Measurements from ENCODE around the gene FGF2.

The FGF2 gene

DNA sequence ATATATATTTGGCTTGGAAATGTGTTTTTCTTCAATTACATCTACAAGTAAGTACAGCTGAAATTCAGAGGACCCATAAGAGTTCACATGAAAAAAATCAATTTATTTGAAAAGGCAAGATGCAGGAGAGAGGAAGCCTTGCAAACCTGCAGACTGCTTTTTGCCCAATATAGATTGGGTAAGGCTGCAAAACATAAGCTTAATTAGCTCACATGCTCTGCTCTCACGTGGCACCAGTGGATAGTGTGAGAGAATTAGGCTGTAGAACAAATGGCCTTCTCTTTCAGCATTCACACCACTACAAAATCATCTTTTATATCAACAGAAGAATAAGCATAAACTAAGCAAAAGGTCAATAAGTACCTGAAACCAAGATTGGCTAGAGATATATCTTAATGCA is 69.6 kb downstream of the FGF2 start:
- DNase-seq: no peak

DNA sequence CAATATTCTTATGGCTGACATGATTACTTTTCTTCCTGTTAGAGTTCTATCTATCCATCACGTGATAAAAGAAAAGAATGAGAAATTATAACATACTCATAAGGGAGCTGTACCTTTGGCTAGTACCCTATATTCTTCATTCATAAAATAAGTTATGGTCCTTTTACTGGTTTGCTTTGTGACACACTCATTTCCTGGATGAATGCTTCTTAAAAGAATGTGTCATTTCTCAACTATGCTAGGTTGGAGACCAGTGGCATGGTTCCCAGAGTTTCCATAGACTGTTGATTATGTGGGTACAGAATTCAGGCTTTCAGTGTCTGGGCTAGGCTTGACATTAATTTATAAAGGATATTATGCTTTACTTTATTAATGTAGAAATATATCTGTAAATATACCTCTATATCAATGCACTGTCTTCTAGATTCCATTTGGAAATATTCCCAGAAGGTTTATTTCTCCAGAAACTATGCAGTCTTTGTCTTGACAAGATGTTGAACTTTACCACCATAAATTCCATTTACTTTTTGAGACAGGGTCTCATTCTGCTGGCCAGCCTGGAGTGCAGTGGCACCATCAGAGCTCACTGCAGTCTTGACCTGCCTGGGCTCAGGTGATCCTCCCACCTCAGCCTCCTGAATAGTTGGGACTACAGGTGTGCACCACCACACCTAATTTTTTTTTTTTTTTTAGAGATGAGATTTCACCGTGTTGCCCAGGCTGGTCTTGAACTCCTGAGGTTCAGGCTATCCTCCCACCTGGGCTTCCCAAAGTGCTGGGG is 71.9 kb downstream of the FGF2 start:
- no peak for DNase-seq

DNA sequence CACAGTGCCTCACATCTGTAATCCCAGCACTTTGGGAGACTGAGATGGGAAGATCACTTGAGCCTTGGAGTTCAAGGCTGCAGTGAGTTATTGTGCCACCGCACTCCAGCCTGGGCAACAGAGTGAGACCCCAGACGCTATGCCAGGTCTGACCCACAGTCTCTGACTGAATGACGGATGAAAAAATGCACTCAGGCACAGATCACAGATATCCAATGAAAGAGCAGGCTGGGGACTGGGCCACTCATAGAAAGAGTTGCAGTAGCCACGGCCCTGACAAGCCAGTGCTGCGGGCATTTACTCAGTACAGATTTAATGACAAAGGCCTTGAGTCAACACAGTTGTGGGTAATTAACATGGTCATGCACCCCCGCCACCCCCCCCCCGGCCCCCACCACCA is 73.1 kb downstream of the FGF2 start:
- DNase-seq: no peak

DNA sequence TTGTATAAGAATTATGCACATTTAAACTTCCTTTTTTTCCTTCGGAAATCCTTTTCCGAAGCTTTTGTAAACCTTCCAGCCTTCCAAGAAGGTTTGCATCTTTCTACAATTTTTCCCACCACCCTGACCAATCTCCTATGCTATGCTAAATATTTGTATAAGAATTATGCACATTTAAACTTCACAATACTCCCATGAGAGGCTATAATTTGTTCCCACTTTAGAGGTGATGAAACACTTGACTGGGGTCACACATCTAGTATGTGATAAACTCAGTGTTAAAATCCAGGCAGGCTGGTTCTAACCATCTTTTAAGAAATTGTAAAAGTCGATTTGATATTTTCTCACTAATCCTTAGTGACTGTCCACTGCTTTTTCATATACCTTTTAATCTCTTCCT is 73.7 kb downstream of the FGF2 start:
- DNase-seq: no peak

DNA sequence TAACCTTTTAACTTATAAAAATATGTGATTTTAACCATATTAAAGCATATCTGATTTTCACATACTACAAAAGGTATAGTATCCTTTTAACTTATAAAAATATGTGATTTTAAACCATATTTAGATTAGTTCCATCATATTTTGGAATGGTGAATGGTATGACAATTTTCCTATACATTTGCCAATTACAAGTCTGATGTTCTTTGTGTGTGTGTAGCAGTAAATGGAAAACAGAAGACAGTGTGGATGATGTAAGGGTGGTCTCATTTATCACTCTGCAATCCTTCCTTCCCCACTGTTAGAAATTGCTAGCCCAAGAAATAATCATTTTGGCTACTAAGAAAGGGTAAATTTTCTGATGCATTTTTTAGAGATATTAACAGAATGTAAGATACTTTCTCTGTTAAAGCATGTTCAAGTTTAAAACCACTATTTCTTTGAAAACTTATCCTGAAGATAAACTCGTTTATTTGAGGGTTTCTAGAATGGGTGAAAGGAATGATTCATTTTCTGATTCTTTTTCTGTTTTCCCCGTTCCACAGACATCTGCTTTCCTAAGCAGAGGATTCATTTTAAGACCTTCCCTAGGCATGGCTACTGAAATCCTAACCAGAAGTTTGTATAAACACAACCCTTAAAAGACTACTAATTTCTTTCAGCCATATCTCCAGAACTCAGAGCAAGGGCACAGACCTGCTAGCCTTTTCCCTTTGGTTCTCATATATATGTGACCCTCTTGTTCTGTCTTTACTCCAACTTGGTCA is 74.8 kb downstream of the FGF2 start:
- DNase-seq: no peak

DNA sequence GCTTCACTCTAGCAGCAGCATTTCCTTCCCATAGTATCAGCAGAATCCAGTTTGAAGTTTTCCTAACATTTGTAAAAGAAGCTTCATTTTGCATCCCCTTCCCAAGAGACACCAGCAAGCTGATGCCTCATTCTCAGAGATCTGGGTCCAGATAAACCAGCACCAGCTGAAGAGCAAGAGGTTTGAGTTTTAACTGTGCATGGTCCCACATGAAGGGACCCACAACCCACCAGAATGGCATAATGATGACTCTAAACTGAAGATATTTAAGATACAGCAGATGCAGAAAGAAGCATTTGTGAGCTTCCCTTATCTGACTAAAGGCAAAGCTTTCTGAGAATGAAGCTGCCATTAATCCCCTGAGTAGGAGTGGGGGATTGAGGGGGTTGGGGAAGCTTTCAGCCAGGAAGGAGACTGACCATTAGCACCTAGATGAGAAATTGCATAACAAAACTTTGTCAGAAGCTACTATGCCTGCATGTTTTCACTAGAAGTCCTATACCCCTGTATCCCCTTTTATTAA is 77.2 kb downstream of the FGF2 start:
- no peak for DNase-seq

DNA sequence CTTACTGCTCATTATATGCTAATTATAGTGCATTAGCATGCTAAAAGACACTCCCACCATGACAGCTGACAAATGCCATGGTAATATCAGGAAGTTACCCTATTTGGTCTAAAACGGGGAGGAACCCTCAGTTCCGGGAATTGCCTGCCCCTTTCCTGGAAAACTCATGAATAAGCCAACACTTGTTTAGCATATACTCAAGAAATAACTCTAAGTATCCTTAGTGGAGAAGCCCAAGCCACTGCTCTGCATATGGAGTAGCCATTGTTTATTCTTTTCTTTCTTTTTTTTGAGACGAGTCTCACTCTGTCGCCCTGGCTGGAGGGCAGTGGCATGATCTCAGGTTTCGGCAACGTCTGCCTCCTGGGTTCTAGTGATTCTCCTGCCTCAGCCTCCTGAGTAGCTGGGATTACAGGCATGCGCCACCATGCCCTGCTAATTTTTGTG is 80.3 kb downstream of the FGF2 start:
- DNase-seq: no peak

DNA sequence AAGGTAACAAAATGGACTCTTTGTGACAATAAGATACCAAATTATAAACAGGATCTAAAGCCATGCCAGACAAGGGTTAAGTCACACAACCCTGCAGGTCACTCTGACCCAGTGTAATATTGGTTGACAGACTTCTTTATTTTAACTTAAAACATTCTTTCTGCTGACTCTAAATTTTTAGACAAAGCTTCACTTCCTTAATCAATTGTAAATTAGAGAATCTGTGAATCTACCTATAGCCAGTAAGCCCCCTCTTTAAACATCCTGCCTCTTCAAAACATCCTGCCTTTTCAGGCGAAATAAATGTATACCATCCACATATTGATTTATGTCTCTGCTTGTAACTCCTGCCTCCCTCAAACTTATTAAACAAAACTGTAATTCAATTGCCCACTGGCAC is 81.6 kb downstream of the FGF2 start:
- DNase-seq: no peak

DNA sequence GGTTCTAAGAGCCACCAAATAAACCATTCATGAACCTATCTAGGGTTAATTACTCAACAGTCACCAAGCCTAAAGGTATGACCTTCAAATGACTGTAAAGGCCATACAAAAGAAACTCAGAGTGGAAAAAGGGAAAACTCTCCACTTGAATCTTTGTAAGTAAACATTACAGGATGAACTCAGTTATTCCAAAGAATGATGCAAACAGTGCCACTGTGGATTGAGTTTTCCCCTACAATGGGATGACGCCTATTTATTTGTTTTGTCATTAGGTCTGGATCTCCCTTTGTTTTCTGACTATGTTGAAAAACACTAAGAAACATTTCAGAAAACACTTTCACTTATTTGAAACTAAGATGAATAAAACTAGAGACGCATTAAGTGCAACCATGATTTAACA is 83.1 kb downstream of the FGF2 start:
- no peak for DNase-seq

DNA sequence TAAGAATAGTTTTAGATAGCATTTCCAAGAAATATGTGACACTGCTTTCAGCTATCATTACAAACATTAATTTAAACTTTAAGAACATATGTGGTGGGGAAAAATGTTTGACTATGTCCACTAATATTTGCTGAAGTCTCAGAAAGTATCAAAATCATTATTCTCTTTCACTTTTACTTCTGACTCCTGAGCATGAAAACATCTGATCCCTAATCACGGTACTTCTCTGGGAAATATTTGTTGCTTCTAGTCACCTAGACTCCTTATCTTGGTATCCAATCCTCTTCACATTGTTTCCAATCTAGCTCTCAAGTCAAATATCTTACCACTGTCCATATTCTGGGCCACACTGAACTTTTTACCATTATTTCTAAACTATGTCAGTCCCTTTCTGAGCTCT is 85.0 kb downstream of the FGF2 start:
- DNase-seq: no peak

DNA sequence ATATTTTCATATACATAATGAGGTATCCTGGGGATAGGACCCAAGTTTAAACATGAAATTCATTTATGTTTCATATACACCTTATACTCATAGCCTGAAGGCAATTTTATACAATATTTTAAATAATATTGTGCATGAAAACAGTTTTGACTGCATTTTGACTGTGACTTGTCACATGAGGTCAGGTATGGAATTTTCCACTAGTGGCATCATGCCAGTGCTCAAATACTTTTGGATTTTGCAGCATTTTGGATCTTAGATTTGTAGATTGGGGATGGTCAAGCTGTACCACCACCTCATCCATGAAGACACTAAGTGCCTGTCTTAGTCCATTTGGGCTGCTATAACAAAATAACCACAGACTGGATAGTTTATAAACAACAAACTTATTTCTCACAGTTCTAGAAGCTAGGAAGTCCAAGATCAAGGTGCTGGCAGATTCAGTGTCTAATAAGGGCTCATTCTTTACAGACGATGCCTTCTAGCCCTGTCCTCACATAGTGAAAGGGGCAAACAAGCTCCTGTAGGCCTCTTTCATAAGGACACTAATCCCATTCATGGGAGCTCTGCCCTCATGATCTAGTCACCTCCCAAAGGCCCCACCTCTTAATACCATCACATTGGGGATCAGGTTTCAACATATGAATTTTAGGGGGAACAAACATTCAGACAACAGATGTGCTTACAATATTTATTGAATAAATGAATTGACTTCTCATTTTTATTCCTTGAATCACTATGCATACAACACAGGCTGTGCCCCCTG is 86.4 kb downstream of the FGF2 start:
- DNase-seq: no peak

DNA sequence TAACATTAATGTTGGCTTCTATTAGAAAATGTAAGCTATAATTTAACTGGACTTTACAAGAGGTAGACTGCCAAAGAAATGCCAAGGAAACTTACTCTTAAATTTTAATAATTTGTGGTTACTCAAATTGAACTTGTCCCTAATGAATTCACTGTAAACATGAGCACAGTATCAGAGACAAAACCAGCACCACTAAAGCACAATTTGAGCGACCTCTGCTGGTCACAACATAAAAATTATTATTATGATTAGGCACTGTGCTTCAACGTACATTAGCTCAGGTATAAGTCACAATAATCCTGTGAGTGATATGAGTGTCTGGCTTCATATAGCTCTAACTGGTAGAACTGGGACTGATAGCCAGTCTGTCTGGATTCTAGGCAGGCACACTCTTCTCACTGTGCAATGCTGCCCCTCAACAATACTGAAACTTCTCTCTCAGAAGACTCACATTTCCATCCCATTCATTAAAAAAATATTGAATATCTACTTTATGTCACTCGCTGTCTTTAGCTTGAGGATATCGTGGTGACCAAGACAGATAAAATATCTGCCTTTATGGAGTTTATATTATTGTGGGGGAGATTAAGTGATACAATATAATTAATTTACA is 87.8 kb downstream of the FGF2 start:
- DNase-seq: no peak

DNA sequence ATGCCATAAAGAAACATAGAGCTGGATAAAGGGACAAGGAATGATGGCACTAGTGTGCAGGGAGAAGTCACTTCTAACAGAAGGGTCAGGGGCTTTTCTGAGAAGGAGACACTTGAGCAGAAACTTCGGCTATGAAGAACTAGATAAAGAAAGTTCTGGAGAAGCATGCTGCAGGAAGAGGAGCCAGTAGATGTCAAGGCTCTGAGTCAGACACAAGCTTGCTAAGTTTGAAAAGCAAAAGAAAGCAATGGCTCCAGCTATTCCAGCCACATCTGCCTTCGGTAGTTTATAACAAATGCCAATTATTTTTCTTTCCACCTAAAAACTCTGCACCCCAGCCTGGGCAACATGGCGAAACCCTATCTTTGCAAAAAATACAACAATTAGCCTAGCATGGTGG is 88.3 kb downstream of the FGF2 start:
- DNase-seq: no peak

DNA sequence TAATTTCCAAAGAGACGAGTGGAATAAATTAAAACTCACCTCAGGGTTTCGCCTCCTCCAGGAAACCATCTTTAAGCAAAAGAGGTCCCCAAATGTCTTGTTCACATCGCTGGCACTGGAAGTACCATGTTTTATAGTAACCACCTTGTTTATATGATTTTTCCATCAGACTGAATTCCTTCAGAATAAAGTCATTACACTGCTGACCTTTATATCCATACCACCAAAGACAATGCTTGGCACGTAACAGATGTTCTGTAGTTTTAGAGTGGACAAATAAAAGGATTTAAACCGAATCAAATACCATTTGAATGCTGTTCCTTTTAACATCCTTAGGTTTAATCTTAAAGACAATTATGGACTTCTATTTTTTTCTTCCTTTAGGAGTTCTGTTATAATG is 91.1 kb downstream of the FGF2 start:
- no peak for DNase-seq

DNA sequence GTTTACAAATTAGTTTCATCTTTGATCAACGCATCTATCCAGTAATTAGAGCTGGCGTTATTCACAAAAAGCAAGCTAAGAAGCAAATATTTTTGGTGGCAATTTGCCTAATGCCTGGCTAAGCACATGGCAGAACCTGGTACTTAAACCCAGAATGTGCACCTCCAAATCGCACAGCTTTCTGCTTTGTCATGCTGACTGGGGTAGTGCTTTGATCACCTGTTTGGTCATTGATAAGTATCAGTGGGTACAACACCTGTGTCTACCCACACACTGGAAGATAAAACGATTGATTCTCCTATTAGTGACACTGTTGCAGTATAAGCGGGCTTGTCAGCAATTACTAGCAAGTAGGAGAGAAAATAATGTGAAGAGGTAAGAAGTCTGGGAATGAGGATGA is 93.8 kb downstream of the FGF2 start:
- DNase-seq: no peak

DNA sequence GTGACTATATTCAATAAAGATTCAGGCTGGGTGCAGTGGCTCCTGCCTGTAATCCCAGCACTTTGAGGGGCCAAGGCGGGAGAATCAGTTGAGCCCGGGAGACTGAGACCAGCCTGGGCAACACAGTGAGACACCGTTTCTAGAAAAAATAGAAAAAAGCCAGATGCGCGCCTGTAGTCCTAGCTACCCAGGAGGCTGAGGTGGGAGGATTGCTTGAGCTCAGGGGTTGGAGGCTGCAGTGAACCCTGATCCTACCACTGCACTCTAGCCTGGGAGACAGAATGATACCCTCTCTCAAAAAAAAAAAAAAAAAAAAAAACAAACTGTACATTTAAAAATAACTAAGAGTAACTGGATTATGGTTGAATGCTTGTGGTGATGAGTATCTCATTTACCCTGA is 94.7 kb downstream of the FGF2 start:
- DNase-seq: no peak

DNA sequence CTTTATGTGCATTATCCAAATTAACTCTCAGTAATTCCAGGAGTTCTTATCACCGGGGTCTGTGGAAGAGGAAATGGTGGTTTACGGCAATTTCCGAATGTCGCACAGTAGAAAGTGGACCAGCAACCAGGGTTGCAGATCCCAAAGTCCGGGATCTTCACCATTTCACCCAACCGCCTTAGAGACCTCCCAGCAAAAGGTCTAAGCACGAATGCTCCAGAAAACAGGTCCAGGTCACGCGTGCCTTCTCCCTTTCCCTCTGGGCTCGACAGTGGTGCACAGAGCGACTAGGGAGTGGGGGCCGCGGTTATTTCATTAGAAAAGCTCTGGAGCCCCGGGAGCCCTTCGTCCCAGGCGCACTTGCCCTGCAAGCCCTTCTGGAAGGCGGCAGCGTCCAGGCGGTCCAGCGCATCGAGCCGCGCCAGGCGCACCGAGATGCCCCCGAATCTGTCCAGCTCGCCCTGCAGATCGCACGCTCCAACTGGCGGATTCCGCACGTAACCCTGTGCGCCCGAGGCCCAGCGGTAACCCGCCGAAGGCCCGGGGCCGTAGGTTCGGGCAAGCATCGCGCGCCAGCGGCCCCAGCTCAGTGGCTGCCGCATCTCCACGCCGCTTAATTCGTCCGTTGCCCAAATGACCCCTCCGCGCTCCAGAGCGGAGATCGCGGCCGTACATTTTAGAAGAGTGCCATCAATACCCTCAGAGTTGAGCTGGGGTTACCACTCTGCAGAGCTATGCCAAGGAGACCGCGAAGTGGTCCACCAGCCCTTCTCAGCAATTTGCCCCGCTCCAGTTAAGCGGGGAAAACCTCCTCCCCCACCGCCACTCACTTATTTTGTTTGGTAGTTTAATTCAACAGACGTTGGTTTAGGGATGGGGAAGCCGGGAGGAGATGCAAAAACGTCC is 95.6 kb downstream of the FGF2 start, which contains the start of gene NUDT6:
NUDT6 (minus strand) TSS at position 627 of the 906 bp plus-strand sequence; CDS start at position 602, 25 bp downstream.
- peak; percentile 6 for DNase-seq

DNA sequence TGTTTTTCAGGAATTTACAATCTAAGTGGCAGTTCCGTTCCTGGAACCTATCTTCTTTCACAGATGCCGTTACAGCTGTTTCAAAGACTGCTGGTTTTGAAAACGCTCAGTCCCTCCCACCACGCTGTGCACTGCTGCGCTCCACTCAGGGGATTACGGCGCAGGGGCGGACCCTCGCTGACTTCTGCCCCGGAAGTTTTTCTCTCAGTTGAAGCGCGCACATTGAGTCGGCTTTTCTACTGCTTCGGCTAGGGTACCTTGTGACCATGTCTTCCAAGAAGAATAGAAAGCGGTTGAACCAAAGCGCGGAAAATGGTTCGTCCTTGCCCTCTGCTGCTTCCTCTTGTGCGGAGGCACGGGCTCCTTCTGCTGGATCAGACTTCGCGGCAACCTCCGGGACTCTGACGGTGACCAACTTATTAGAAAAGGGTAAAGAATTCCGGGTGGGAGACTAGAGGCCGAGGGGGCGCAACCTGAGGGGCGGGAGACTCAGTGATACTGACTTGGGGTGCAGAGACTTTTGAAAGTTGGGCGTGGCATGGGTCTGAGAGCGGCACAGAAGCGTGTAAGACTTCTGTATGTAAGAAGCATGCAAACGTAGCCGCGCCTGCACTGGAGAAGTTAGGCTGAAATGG is 96.4 kb downstream of the FGF2 start:
- peak; percentile 81 for DNase-seq

DNA sequence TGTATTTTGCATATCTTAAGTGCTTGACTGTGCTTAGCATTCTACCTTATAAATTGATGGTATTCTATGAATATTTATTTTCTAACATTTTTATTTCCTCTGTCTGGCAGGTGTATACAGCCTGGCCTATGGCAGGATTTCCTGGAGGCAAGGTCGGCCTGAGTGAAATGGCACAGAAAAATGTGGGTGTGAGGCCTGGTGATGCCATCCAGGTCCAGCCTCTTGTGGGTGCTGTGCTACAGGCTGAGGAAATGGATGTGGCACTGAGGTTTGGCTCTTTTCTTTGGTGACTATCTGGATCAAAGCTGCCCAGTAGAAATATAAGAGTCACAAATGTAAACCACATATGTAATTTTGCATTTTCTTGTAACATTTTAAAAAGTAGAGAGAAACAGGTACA is 102.3 kb downstream of the FGF2 start:
- DNase-seq: no peak

DNA sequence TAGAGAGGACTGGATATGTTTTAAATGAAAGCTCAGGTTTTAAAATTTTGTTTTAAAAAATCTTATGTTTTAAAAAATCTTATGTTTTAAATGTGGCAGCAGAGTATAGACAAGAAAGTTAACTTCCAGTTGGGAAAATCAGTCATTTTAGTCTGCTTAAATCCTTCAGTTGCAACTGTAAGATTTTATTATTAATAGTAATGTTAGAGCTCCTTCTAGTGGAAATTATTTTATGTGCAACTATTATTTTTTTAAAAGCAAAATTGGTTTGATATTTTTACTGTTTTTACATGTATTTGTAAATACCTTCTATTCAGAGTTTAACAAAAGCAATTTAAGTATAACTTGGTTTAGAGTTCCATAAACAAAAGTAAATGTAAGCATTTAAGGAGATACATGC is 104.2 kb downstream of the FGF2 start:
- no peak for DNase-seq

DNA sequence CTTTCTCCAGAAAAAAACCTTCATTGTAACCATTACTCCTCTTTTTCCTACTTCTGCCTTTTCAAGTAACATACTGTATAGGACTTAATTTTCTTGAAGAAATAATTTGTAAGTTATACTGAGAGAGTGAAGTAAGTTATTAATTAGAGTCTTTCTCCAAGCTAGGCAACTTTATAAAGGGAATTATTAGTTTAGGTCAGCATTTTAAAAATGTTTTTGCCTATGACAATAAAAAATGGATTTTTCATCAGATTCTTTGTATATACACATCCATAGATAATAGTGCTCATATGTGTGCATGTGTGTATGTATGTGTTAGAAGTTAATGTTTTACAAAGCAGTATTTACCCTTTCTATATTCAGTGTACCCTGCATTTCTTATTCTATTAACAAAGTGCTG is 106.1 kb downstream of the FGF2 start:
- no peak for DNase-seq

Measured in effector CD4-positive, alpha-beta T cell (primary cell).